Testis (tissue), 3 donors: ENCODE data around the gene PIF1. TPM values are rescaled to one million over a fixed set of nuclear protein-coding genes. Genes with fewer than 3 reads are reported as not detected.

Experiments used
- DNase-seq: peaks from one replicate; pipeline ENCODE4 v3.0.0-alpha.2; 2019
- H3K27ac ChIP-seq, 2 donors: fragments of 200-600 bp; sonication (generic); one replicate each; pipeline ENCODE4 v1.5.1; 2019
- H3K27me3 ChIP-seq: fragments of 200-600 bp; sonication (generic); one replicate; pipeline ENCODE4 v1.5.1; 2019
- H3K36me3 ChIP-seq: fragments of 200-600 bp; sonication (generic); one replicate; pipeline ENCODE4 v1.5.1; 2017; ENCODE audit warnings: low read depth; ENCODE audit errors: missing control alignments
- H3K4me1 ChIP-seq: fragments of 200-600 bp; sonication (generic); one replicate; pipeline ENCODE4 v1.5.1; 2019
- H3K4me3 ChIP-seq, 2 donors: fragments of 200-600 bp; sonication (generic); one replicate each; pipeline ENCODE4 v1.5.1; 2017 to 2019
- H3K9me3 ChIP-seq: fragments of 200-600 bp; sonication (generic); one replicate; pipeline ENCODE4 v1.5.1; 2017
- POLR2A ChIP-seq: fragments of 450-650 bp; IDR thresholded peaks from one replicate; pipeline ENCODE4 v1.6.1; 2017; ENCODE audit warnings: antibody characterized with exemption, mild to moderate bottlenecking, moderate library complexity
- WGBS, 2 donors: methylation state at CpG; one replicate each; pipeline ENCODE4 v1.1.5; 2018; 5-methylcytosine and 5-hydroxymethylcytosine counted together
- intact Hi-C: fragments of 100-400 bp; cut with DNase I; formaldehyde crosslinking; loops from one replicate; pipeline ENCODE4 v1.15.1; 2023; ENCODE audit warnings: low total_unique reads
- polyA plus RNA-seq: library from polyadenylated mRNA; stranded (reverse); fragments of 350-450 nt; fragmentation: Illumina TruSeq; extraction: RNeasy Lipid Tissue Mini Kit (QIAGEN cat#74804); gene quantifications from one replicate; pipeline ENCODE4 v1.2.3, GENCODE V29; 2014; ENCODE audit warnings: low read depth, low replicate concordance; ENCODE audit not compliant: insufficient read depth
- total RNA-seq, 2 donors: library from RNA; depleted of rRNA; stranded (reverse); fragments of >200 nt; gene quantifications; one replicate each; pipeline ENCODE4 v1.2.3, GENCODE V29; 2016
- TF ChIP-seq, protein P1 (sequence below), 3 experiments: fragments of 450-650 bp in 2 of 3; fragments of 200-600 bp in 1 of 3; sonication (generic) in 1 of 3; IDR thresholded peaks; one replicate each; pipeline ENCODE4 v1.5.1; 2016 to 2019; ENCODE audit warnings: antibody characterized with exemption in 3 of 3, mild to moderate bottlenecking in 2 of 3, moderate library complexity in 1 of 3

Gene PIF1
- total and polyA plus RNA-seq, 3 donors from 2014 or later: 3.4 to 19.1 (median 6.9) TPM

DNA sequence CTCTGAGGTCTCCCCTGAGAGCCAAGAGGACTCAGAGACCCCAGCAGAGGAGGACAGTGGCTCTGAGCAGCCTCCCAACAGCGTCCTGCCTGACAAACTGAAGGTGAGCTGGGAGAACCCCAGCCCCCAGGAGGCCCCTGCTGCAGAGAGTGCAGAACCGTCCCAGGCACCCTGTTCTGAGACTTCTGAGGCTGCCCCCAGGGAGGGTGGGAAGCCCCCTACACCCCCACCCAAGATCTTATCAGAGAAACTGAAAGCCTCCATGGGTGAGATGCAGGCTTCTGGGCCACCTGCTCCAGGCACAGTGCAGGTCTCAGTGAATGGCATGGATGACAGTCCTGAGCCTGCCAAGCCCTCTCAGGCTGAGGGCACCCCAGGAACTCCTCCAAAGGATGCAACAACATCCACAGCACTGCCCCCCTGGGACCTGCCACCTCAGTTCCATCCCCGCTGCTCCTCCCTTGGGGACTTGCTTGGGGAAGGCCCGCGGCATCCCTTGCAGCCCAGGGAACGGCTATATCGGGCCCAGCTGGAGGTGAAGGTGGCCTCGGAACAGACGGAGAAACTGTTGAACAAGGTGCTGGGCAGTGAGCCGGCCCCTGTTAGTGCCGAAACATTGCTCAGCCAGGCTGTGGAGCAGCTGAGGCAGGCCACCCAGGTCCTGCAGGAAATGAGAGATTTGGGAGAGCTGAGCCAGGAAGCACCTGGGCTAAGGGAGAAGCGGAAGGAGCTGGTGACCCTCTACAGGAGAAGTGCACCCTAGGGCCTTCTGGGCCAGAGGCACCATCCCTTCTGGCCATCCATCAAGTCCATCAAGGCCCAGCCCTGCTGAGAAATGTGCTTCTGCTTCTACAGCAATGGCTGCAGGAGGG is 39.9 kb upstream of the PIF1 start:
- peak overlapping the region in 1 of 2 donors; percentile 8 for H3K27ac ChIP-seq
- H3K9me3 ChIP-seq: no peaks in the 10 kb centered on the region
- WGBS, 2 donors: 67 to 82% methylated on average over 6 to 12 of the region's 12 CpGs
- intact Hi-C loops: no loop called here
- no peaks in the 10 kb centered on the region for H3K36me3 ChIP-seq
- no peak for DNase-seq
- H3K4me1 ChIP-seq: peaks cover 14% of the 10 kb centered on the region
- H3K27me3 ChIP-seq: no peaks in the 10 kb centered on the region
- no peak overlapping the region for H3K4me3 ChIP-seq
- TF ChIP-seq POLR2A: no peak
- TF ChIP-seq, protein P1, sequence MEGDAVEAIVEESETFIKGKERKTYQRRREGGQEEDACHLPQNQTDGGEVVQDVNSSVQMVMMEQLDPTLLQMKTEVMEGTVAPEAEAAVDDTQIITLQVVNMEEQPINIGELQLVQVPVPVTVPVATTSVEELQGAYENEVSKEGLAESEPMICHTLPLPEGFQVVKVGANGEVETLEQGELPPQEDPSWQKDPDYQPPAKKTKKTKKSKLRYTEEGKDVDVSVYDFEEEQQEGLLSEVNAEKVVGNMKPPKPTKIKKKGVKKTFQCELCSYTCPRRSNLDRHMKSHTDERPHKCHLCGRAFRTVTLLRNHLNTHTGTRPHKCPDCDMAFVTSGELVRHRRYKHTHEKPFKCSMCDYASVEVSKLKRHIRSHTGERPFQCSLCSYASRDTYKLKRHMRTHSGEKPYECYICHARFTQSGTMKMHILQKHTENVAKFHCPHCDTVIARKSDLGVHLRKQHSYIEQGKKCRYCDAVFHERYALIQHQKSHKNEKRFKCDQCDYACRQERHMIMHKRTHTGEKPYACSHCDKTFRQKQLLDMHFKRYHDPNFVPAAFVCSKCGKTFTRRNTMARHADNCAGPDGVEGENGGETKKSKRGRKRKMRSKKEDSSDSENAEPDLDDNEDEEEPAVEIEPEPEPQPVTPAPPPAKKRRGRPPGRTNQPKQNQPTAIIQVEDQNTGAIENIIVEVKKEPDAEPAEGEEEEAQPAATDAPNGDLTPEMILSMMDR (IDR thresholded peaks at IDR 0.05): no peak

GRCh38 chr15:64864068-64864467 is 38.6 kb upstream of the PIF1 start:
- no peaks in the 10 kb centered on the region for H3K9me3 ChIP-seq
- WGBS, 2 donors: 67 to 100% methylated on average over 1 of the region's 1 CpG
- no peaks in the 10 kb centered on the region for H3K27me3 ChIP-seq
- intact Hi-C loops: no loop called here
- TF ChIP-seq, protein P1 (IDR thresholded peaks at IDR 0.05): no peak
- TF ChIP-seq POLR2A: no peak
- DNase-seq: no peak
- no peaks in the 10 kb centered on the region for H3K36me3 ChIP-seq
- no peak overlapping the region for H3K4me3 ChIP-seq
- peaks cover 14% of the 10 kb centered on the region for H3K4me1 ChIP-seq
- H3K27ac ChIP-seq: no peak overlapping the region

DNA sequence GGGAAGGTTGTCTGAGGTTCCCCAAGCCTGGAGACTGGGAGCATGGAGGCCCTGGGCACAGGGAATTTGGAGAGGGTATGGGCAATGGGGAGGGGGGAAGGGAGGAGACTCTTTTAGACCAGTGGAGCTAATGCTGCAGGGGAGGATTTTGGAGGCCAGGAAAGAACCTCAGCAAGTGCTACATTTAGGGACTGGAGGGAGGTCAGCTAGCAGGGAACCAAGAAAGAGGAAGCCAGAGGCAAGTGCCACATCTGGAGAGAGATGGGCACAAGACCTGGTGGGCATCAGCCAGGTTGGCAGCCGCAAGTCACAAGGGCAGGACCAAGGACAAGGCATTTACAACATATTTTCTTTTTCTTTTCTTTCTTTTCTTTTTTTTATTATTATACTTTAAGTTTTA is 37.0 kb upstream of the PIF1 start:
- 85 to 91% methylated on average over 1 of the region's 1 CpG for WGBS, 2 donors
- H3K4me3 ChIP-seq: no peak overlapping the region
- H3K27me3 ChIP-seq: no peaks in the 10 kb centered on the region
- H3K27ac ChIP-seq: no peak overlapping the region
- no peak for DNase-seq
- no peaks in the 10 kb centered on the region for H3K9me3 ChIP-seq
- intact Hi-C loops: no loop called here
- TF ChIP-seq, protein P1 (IDR thresholded peaks at IDR 0.05): no peak
- TF ChIP-seq POLR2A: no peak
- H3K4me1 ChIP-seq: peaks cover 23% of the 10 kb centered on the region
- H3K36me3 ChIP-seq: no peaks in the 10 kb centered on the region

DNA sequence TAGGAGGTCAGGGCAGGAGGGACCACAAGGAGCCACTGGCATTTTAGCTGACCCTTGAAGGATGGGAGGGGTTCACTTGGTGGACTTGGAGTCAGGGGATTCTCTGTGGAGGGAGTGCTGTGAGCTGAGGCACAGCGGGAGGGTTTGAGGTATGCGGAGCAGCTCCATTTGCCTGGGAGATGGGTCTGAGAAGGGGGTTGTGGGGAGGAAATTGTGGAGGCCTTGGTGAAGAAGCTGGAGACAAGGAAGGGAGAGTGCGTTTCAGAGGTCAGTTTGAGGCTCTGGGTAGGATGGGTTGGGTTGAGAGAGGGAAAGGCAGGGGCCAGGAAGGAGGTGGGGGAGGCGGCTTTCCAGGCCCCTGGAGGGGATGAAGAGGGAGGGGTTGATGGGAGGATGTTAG is 36.5 kb upstream of the PIF1 start:
- no peak for TF ChIP-seq POLR2A
- TF ChIP-seq, protein P1 (IDR thresholded peaks at IDR 0.05): no peak
- Histone ChIP-seq H3K27ac (no peak overlapping the region), H3K4me3 (no peak overlapping the region), H3K27me3 (no peaks in the 10 kb centered on the region), H3K9me3 (no peaks in the 10 kb centered on the region), H3K4me1 (peaks cover 27% of the 10 kb centered on the region), H3K36me3 (no peaks in the 10 kb centered on the region)
- WGBS, 2 donors: 84 to 94% methylated on average over 4 of the region's 4 CpGs
- intact Hi-C loops: no loop called here
- DNase-seq: no peak

DNA sequence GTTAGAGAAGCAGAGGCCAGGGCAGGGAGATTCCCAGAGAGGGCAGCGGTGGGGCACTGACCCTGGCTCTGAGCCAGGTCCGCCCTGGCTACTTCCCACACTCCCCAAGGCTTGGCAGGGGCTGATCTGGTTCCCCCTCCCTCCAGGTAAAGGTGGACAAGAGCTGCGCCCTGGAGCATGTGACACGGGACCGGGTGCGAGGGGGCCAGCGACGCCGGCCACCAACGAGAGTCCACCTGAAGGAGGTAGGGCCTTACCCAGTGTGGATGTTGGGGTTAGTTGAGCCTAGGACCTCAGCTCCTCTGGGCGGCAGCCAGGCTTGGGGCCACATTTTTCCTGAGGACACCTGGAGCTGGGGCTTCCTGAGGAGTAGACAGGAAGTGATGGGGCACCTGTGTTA is 35.9 kb upstream of the PIF1 start:
- Histone ChIP-seq H3K9me3 (no peaks in the 10 kb centered on the region), H3K36me3 (no peaks in the 10 kb centered on the region), H3K4me1 (peaks cover 29% of the 10 kb centered on the region), H3K4me3 (no peak overlapping the region), H3K27me3 (no peaks in the 10 kb centered on the region), H3K27ac (peak overlapping the region in 1 of 2 donors; percentile 11)
- WGBS, 2 donors: 84 to 91% methylated on average over 4 to 7 of the region's 11 CpGs
- DNase-seq: no peak
- TF ChIP-seq POLR2A: no peak
- TF ChIP-seq, protein P1 (IDR thresholded peaks at IDR 0.05): no peak
- intact Hi-C loops: no loop called here
